Measurements from ENCODE around the gene MALRD1.
"Not testable (repeated sequence)": the region's sequence is repeated elsewhere in the genome, so short reads cannot be mapped to it uniquely, and the experiment has no call there.

Gene MALRD1

DNA sequence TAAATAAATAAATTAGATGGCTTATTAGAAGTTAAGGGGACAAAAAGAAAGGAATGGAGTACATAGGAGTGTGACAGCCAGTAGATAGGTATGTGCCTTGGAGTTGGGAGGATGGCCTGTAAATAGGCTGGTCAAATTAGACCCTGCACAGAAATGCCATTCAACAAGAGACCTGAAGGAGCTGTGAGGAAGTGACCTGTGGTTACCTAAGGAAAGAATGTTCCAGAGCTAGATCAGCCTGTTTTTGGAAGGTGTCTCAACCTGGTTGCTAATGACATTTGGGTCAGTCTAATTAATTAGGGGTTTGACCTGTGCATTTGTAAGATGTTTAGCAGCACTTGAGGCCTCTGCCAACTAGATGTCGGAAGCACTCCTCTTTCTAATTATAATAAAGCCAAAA is 452.4 kb downstream of the MALRD1 start:
- H3K27ac ChIP-seq (ENCODE audit: low read length) = no peak overlapping the region
- H3K4me3 ChIP-seq (ENCODE audit: low read length) = no peak overlapping the region
- no peaks in the 10 kb centered on the region for H3K9me3 ChIP-seq (ENCODE audit: control insufficient read depth, insufficient read depth, low read length)
- no peaks in the 10 kb centered on the region for H3K36me3 ChIP-seq (ENCODE audit: control insufficient read depth, insufficient read depth, low read length)
- DNase-seq (ENCODE audit: low read depth, low spot score) = no peak
- no peaks in the 10 kb centered on the region for H3K27me3 ChIP-seq (ENCODE audit: control insufficient read depth, insufficient read depth, low read length)
- no peaks in the 10 kb centered on the region for H3K4me1 ChIP-seq (ENCODE audit: control insufficient read depth, insufficient read depth, low read length)
- WGBS (ENCODE audit: insufficient coverage, insufficient read length) = no CpG with 5 or more reads among the region's 1 CpG

DNA sequence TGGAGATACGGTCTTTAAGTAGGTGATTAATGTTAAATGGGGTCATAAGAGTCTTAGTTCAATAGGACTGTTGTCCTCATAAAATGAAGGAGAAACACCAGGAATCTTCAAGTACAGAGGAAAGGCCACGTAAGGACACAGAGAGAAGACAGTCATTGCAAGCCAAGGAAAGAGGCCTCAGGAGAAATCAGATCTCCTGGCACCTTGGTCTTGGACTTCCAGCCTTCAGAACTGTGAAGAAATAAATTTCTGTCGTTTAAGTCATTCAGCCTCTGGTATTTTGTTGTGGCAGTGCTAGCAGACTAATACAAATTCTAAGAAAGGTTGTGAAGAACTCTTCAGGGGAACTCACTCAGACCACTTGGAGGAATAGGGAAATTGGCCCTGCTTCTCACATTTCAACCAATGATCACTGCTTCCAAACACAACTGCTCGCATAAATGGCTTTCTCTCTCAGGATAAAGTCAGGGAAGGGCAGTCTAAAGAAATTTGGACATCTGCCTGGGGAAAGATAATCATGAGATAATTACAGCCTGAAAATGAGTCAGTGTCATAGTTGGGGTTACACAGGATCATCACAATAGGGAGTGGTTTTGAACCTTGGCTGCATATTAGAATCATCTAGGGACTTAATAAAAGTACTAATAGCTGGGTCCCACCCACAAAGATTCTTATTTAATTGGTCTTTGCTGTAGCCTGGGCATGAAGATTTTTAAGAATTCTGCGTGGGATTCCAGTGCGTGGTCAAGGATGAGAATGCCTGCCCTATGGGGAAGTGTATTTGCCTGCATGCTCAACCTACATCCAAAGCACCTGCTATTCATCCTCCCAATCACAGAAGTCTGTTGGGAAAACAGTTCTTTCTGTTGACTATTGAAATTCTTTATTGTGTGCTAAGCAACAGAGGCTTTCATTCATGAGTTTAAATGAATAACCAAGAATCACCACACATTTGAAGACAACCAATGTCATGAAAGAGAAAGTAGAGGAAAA is 457.0 kb downstream of the MALRD1 start:
- peaks cover 1% of the 10 kb centered on the region; the same call in 1 of the 2 replicates for H3K4me1 ChIP-seq (ENCODE audit: control insufficient read depth, insufficient read depth, low read length)
- no peaks in the 10 kb centered on the region for H3K27me3 ChIP-seq (ENCODE audit: control insufficient read depth, insufficient read depth, low read length)
- H3K9me3 ChIP-seq (ENCODE audit: control insufficient read depth, insufficient read depth, low read length) = no peaks in the 10 kb centered on the region
- no peaks in the 10 kb centered on the region for H3K36me3 ChIP-seq (ENCODE audit: control insufficient read depth, insufficient read depth, low read length)
- H3K27ac ChIP-seq (ENCODE audit: low read length) = no peak overlapping the region
- no peak for DNase-seq (ENCODE audit: low read depth, low spot score)
- H3K4me3 ChIP-seq (ENCODE audit: low read length) = no peak overlapping the region
- no CpG with 5 or more reads among the region's 6 CpGs for whole genome bisulfite sequencing (ENCODE audit: insufficient coverage, insufficient read length)

DNA sequence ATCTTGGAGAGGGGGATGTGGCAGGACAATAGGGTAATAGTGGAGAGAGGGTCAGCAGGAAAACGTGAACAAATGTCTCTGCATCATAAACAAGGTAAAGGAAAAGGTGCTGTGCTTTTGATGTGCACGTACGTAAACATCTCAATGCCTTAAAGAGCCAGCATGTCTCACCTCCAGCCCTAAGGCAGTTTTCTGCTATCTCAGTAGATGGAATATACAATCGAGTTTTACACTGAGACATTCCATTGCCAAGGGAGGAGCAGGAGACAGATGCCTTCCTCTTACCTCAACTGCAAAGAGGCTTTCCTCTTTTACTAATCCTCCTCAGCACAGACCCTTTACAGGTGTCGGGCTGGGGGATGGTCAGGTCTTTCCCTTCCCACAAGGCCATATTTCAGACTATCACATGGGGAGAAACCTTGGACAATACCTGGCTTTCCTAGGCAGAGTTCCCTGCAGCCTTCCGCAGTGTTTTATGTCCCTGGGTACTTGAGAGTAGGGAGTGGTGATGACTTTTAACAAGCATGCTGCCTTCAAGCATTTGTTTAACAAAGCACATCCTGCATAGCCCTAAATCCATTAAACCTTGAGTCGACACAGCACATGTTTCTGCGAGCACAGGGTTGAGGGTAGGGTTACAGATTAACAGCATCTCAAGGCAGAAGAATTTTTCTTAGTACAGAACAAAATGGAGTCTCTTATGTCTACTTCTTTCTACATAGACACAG is 461.6 kb downstream of the MALRD1 start:
- no CpG with 5 or more reads among the region's 8 CpGs for WGBS (ENCODE audit: insufficient coverage, insufficient read length)
- H3K4me1 ChIP-seq (ENCODE audit: control insufficient read depth, insufficient read depth, low read length); H3K9me3 ChIP-seq (ENCODE audit: control insufficient read depth, insufficient read depth, low read length); H3K27ac ChIP-seq (ENCODE audit: low read length); H3K36me3 ChIP-seq (ENCODE audit: control insufficient read depth, insufficient read depth, low read length); DNase-seq (ENCODE audit: low read depth, low spot score); H3K4me3 ChIP-seq (ENCODE audit: low read length); H3K27me3 ChIP-seq (ENCODE audit: control insufficient read depth, insufficient read depth, low read length): not testable (repeated sequence)

DNA sequence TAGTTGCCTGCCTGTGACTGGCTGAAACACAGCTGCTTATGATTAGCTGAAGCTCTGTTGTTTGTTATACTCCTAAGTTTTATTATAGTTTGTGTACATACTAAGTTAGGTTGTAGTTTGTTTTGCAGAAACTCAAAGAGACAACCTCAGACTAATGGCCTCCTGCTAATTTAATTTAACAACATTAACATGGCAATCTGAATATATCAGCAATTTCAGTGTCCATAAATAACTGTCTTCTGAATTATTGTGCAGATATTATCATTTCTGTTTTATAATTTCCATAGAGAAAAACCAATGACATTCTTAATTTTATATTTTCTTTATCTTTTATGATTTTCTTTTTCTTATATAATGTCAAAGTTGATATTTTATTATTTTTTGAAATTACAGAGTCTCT is 469.5 kb downstream of the MALRD1 start:
- DNase-seq (ENCODE audit: low read depth, low spot score) = no peak
- Histone ChIP-seq H3K4me1 (ENCODE audit: control insufficient read depth, insufficient read depth, low read length) (no peaks in the 10 kb centered on the region), H3K27ac (ENCODE audit: low read length) (no peak overlapping the region), H3K27me3 (ENCODE audit: control insufficient read depth, insufficient read depth, low read length) (no peaks in the 10 kb centered on the region), H3K36me3 (ENCODE audit: control insufficient read depth, insufficient read depth, low read length) (no peaks in the 10 kb centered on the region), H3K4me3 (ENCODE audit: low read length) (no peak overlapping the region), H3K9me3 (ENCODE audit: control insufficient read depth, insufficient read depth, low read length) (no peaks in the 10 kb centered on the region; the same call in 1 of the 2 replicates)

- Histone ChIP-seq H3K9me3 (ENCODE audit: control insufficient read depth, insufficient read depth, low read length) (no peaks in the 10 kb centered on the region; the same call in 1 of the 2 replicates), H3K27me3 (ENCODE audit: control insufficient read depth, insufficient read depth, low read length) (no peaks in the 10 kb centered on the region), H3K27ac (ENCODE audit: low read length) (no peak overlapping the region), H3K4me1 (ENCODE audit: control insufficient read depth, insufficient read depth, low read length) (no peaks in the 10 kb centered on the region), H3K4me3 (ENCODE audit: low read length) (no peak overlapping the region), H3K36me3 (ENCODE audit: control insufficient read depth, insufficient read depth, low read length) (no peaks in the 10 kb centered on the region)
- no CpG with 5 or more reads among the region's 1 CpG for WGBS (ENCODE audit: insufficient coverage, insufficient read length)
- DNase-seq (ENCODE audit: low read depth, low spot score) = no peak
Measured at GRCh38 chr10:19518632-19519031, 470.0 kb downstream of the MALRD1 start.

DNA sequence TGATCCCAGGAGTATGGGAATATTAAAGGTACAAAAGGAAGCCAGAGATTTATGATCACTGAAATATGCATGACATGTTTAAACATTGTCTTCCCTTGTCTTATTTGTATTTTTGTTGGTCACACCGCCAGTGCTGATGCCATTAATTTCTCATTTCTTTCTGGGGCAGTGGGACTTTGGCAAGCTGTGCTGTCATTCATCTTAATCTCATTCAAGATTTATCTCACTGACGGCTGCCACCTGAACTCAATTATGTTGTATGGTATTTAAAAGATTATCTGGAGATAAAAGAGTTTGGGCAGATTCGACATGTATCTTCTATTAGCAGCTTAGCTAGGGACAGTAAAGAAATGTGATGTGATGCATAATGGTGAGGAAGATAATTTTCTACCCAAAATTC is 482.7 kb downstream of the MALRD1 start:
- Histone ChIP-seq H3K36me3 (ENCODE audit: control insufficient read depth, insufficient read depth, low read length) (no peaks in the 10 kb centered on the region), H3K9me3 (ENCODE audit: control insufficient read depth, insufficient read depth, low read length) (no peaks in the 10 kb centered on the region), H3K27me3 (ENCODE audit: control insufficient read depth, insufficient read depth, low read length) (no peaks in the 10 kb centered on the region), H3K27ac (ENCODE audit: low read length) (no peak overlapping the region), H3K4me1 (ENCODE audit: control insufficient read depth, insufficient read depth, low read length) (no peaks in the 10 kb centered on the region), H3K4me3 (ENCODE audit: low read length) (no peak overlapping the region)
- no CpG with 5 or more reads among the region's 3 CpGs for WGBS (ENCODE audit: insufficient coverage, insufficient read length)
- DNase-seq (ENCODE audit: low read depth, low spot score) = no peak

- Histone ChIP-seq H3K4me3 (ENCODE audit: low read length) (no peak overlapping the region), H3K4me1 (ENCODE audit: control insufficient read depth, insufficient read depth, low read length) (no peaks in the 10 kb centered on the region), H3K27ac (ENCODE audit: low read length) (no peak overlapping the region), H3K36me3 (ENCODE audit: control insufficient read depth, insufficient read depth, low read length) (no peaks in the 10 kb centered on the region), H3K27me3 (ENCODE audit: control insufficient read depth, insufficient read depth, low read length) (no peaks in the 10 kb centered on the region), H3K9me3 (ENCODE audit: control insufficient read depth, insufficient read depth, low read length) (no peaks in the 10 kb centered on the region)
- no peak for DNase-seq (ENCODE audit: low read depth, low spot score)
- WGBS (ENCODE audit: insufficient coverage, insufficient read length) = no CpG with 5 or more reads among the region's 3 CpGs
Measured at GRCh38 chr10:19532411-19532810, 483.8 kb downstream of the MALRD1 start.

DNA sequence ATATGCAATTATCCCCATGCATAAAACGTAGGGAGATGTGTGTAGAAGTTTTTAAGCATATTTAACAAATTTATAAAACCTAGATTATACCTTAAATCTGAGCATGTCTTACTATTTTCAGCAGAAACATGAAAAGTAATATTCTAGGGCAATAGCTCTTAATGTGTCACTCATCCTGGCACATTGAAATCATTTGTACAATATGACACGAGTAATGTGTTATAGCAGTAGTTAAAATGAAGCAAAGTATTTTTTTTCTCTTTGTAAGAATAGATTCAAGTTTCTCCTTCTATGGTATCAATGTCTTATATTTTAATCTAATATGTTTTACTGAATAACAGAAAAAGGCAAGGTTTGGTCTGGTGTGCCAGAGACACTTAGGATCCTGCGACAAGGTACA is 492.7 kb downstream of the MALRD1 start:
- H3K27me3 ChIP-seq (ENCODE audit: control insufficient read depth, insufficient read depth, low read length) = no peaks in the 10 kb centered on the region
- H3K4me1 ChIP-seq (ENCODE audit: control insufficient read depth, insufficient read depth, low read length) = no peaks in the 10 kb centered on the region
- H3K9me3 ChIP-seq (ENCODE audit: control insufficient read depth, insufficient read depth, low read length) = no peaks in the 10 kb centered on the region
- H3K36me3 ChIP-seq (ENCODE audit: control insufficient read depth, insufficient read depth, low read length) = no peaks in the 10 kb centered on the region
- no CpG with 5 or more reads among the region's 3 CpGs for WGBS (ENCODE audit: insufficient coverage, insufficient read length)
- DNase-seq (ENCODE audit: low read depth, low spot score) = no peak
- no peak overlapping the region for H3K27ac ChIP-seq (ENCODE audit: low read length)
- H3K4me3 ChIP-seq (ENCODE audit: low read length) = no peak overlapping the region

DNA sequence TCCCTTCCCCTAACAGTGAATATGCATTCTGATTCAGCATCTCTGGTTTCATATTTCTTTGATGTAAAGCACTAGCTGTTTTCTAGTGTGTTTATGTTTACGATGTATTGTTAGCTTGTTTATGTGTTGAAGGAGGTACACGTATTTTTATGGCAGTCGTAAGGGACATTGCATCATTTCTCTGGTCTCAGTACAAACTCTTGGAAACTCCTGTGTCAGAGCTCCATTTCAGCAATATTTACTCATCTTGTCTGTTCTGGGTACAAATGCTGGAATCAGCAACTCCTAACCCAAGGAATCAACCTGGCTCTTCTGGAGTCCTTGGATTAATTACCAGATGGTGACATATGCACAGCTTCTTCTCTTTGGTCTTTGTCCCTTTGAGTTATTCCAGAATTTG is 497.6 kb downstream of the MALRD1 start:
- DNase-seq (ENCODE audit: low read depth, low spot score) = no peak
- H3K9me3 ChIP-seq (ENCODE audit: control insufficient read depth, insufficient read depth, low read length) = no peaks in the 10 kb centered on the region
- H3K36me3 ChIP-seq (ENCODE audit: control insufficient read depth, insufficient read depth, low read length) = no peaks in the 10 kb centered on the region
- H3K4me1 ChIP-seq (ENCODE audit: control insufficient read depth, insufficient read depth, low read length) = no peaks in the 10 kb centered on the region
- H3K27ac ChIP-seq (ENCODE audit: low read length) = no peak overlapping the region
- H3K4me3 ChIP-seq (ENCODE audit: low read length) = no peak overlapping the region
- H3K27me3 ChIP-seq (ENCODE audit: control insufficient read depth, insufficient read depth, low read length) = no peaks in the 10 kb centered on the region
- WGBS (ENCODE audit: insufficient coverage, insufficient read length) = 100% methylated on average over 2 of the region's 3 CpGs

- no peak for DNase-seq (ENCODE audit: low read depth, low spot score)
- no peaks in the 10 kb centered on the region for H3K36me3 ChIP-seq (ENCODE audit: control insufficient read depth, insufficient read depth, low read length)
- H3K4me1 ChIP-seq (ENCODE audit: control insufficient read depth, insufficient read depth, low read length) = no peaks in the 10 kb centered on the region
- no peak overlapping the region for H3K27ac ChIP-seq (ENCODE audit: low read length)
- H3K4me3 ChIP-seq (ENCODE audit: low read length) = no peak overlapping the region
- no peaks in the 10 kb centered on the region for H3K27me3 ChIP-seq (ENCODE audit: control insufficient read depth, insufficient read depth, low read length)
- H3K9me3 ChIP-seq (ENCODE audit: control insufficient read depth, insufficient read depth, low read length) = no peaks in the 10 kb centered on the region
- no CpG with 5 or more reads among the region's 2 CpGs for WGBS (ENCODE audit: insufficient coverage, insufficient read length)
Measured at GRCh38 chr10:19549503-19549902, 500.9 kb downstream of the MALRD1 start.

All from iPS DF 6.9 (cell line).